Retinal pigment epithelial cell (primary cell): ENCODE measurements around the gene COMMD7.

ENCODE experiments used
- DNase-seq: peaks from one replicate; pipeline ENCODE4 v3.0.0-alpha.2; 2010; ENCODE audit warnings: low read depth
- H3K4me3 ChIP-seq: 2 replicates; pipeline ENCODE4 v1.5.1; 2011; ENCODE audit warnings: mild to moderate bottlenecking, low read length, control low read depth, moderate library complexity
- CTCF ChIP-seq: conservative IDR thresholded peaks from 2 replicates; pipeline ENCODE4 v1.5.1; 2011; ENCODE audit warnings: low read depth, low read length, control low read depth, inconsistent platforms

Gene COMMD7

GRCh38 chr20:32675223-32675975 lies 67.9 kb downstream of the COMMD7 start:
- TF ChIP-seq CTCF: no peak
- DNase-seq: no peak
- no peak overlapping the region for H3K4me3 ChIP-seq

GRCh38 chr20:32674362-32674789 lies 68.9 kb downstream of the COMMD7 start:
- no peak for DNase-seq
- peak; percentile 87 for TF ChIP-seq CTCF
- no peak overlapping the region for H3K4me3 ChIP-seq

- TF ChIP-seq CTCF: no peak
- DNase-seq: no peak
- H3K4me3 ChIP-seq: no peak overlapping the region
Observed at GRCh38 chr20:32672982-32673851, 70.0 kb downstream of the COMMD7 start.

GRCh38 chr20:32672394-32672981 lies 70.8 kb downstream of the COMMD7 start:
- H3K4me3 ChIP-seq: no peak overlapping the region
- no peak for TF ChIP-seq CTCF
- no peak for DNase-seq

GRCh38 chr20:32670773-32671455 lies 72.4 kb downstream of the COMMD7 start:
- no peak for TF ChIP-seq CTCF
- no peak for DNase-seq
- H3K4me3 ChIP-seq: no peak overlapping the region

- no peak for DNase-seq
- H3K4me3 ChIP-seq: no peak overlapping the region
- TF ChIP-seq CTCF: no peak
Observed at GRCh38 chr20:32667027-32667426, 76.2 kb downstream of the COMMD7 start.
